Upper lobe of right lung (tissue), 1 donor: Measurements from ENCODE around the gene INPP5E. TPM values are rescaled to one million over a fixed set of nuclear protein-coding genes. Genes with fewer than 3 reads are reported as not detected.

ENCODE experiments used
- ATAC-seq: fragments of 200-7000 bp; cut with Tn5 transposase; one replicate; pipeline ENCODE4 v1.9.1; 2020; ENCODE audit warnings: mild to moderate bottlenecking, moderate library complexity
- DNase-seq: peaks from one replicate; pipeline ENCODE4 v3.0.0-alpha.2; 2020
- H3K27ac ChIP-seq: fragments of 200-600 bp; one replicate; pipeline ENCODE4 v1.8.0; 2022
- H3K27me3 ChIP-seq: fragments of 200-600 bp; one replicate; pipeline ENCODE4 v1.8.0; 2022; ENCODE audit warnings: mild to moderate bottlenecking
- H3K36me3 ChIP-seq: fragments of 200-600 bp; one replicate; pipeline ENCODE4 v1.8.0; 2022
- H3K4me1 ChIP-seq: fragments of 200-600 bp; one replicate; pipeline ENCODE4 v1.8.0; 2022
- H3K4me3 ChIP-seq: fragments of 200-600 bp; one replicate; pipeline ENCODE4 v1.8.0; 2022; ENCODE audit warnings: mild to moderate bottlenecking
- H3K9me3 ChIP-seq: fragments of 200-600 bp; one replicate; pipeline ENCODE4 v1.8.0; 2022
- intact Hi-C: fragments of 100-400 bp; cut with DNase I; formaldehyde crosslinking; loops from one replicate; pipeline ENCODE4 v1.11.0; 2022
- total RNA-seq: library from RNA; stranded (reverse); fragmentation: NEBNext Ultra II Directional; extraction: Animal tissue kit (Norgen Biotek cat#: 25700); gene quantifications from one replicate; pipeline ENCODE4 v1.2.1, GENCODE V29; 2021
- TF ChIP-seq, protein P1 (sequence below): fragments of 200-600 bp; IDR thresholded peaks from one replicate; pipeline ENCODE4 v1.8.0; 2022; ENCODE audit warnings: antibody characterized with exemption
- donor health status: DM: no; HTN: yes; CAD: no; lungs with severe emphysema.

Gene INPP5E
- total RNA-seq, 1 donor from 2014 or later: 13.0 TPM

DNA sequence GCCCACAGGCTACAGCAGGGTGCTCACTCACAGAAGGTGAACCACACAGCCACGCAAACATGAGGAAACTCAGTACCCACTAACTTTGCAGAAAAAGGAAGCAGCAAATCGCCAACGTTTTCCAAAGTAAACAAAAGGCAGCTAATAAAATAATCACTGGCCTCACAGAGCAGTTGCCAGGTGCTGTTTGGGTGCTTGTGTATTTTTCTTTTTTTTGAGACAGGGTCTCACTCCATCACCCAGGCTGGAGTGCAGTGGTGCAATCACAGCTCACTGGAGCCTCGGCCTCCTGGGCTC lies 43.5 kb downstream of the INPP5E start:
- DNase-seq (no peak), ATAC-seq (no peak)
- Histone ChIP-seq H3K4me3 (no peak overlapping the region), H3K4me1 (peaks cover 18% of the 10 kb centered on the region), H3K9me3 (no peaks in the 10 kb centered on the region), H3K36me3 (peaks cover 50% of the 10 kb centered on the region), H3K27me3 (no peaks in the 10 kb centered on the region), H3K27ac (no peak overlapping the region)
- TF ChIP-seq, protein P1, sequence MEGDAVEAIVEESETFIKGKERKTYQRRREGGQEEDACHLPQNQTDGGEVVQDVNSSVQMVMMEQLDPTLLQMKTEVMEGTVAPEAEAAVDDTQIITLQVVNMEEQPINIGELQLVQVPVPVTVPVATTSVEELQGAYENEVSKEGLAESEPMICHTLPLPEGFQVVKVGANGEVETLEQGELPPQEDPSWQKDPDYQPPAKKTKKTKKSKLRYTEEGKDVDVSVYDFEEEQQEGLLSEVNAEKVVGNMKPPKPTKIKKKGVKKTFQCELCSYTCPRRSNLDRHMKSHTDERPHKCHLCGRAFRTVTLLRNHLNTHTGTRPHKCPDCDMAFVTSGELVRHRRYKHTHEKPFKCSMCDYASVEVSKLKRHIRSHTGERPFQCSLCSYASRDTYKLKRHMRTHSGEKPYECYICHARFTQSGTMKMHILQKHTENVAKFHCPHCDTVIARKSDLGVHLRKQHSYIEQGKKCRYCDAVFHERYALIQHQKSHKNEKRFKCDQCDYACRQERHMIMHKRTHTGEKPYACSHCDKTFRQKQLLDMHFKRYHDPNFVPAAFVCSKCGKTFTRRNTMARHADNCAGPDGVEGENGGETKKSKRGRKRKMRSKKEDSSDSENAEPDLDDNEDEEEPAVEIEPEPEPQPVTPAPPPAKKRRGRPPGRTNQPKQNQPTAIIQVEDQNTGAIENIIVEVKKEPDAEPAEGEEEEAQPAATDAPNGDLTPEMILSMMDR: no peak
- intact Hi-C loops: no loop called here

DNA sequence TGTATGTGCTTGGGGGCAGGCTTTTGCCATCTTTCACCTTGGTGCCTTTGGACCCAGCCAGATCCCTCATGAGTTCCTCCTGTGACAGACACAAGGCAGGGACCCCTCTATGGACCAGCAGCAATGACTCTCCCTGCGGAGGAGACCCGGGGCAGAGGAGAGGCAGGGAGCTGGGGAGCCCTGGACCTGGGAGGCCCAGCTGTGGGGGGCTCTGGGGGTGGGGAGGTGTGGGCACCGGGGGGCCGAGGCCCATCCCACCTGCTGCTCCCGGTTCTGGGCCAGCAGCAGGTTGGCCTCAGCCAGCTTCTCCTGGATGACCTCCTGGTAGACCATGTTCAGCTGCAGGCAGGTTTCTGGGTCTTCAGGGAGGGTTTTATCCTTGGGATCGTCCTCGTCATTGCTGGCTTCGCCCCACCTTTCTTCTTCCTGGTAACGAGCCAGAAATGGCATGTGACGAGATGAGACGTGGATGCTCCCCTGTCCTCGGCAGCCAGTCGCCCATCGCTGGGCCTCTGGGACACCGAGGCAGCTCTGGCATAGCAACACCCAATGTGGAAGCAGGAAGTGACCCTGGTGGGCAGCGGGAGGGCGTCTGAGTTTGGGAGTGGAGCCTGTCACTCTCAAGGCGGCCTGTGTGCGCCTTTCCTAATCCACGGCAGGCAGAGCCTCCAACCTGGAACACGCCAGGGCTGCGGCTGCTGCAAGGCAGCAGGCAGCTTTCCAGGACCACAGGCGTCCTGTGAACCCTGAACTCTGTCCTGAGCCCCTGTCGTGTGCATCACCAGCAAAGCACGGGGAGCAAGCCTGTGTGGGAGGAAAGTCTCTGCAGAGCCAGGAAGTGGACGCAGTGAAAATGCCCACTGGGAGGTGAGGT lies 44.1 kb downstream of the INPP5E start:
- Histone ChIP-seq H3K4me1 (peaks cover 17% of the 10 kb centered on the region), H3K27me3 (no peaks in the 10 kb centered on the region), H3K36me3 (peaks cover 50% of the 10 kb centered on the region), H3K4me3 (no peak overlapping the region), H3K9me3 (no peaks in the 10 kb centered on the region), H3K27ac (no peak overlapping the region)
- DNase-seq (no peak), ATAC-seq (no peak)
- TF ChIP-seq, protein P1: no peak
- intact Hi-C loops: no loop called here

DNA sequence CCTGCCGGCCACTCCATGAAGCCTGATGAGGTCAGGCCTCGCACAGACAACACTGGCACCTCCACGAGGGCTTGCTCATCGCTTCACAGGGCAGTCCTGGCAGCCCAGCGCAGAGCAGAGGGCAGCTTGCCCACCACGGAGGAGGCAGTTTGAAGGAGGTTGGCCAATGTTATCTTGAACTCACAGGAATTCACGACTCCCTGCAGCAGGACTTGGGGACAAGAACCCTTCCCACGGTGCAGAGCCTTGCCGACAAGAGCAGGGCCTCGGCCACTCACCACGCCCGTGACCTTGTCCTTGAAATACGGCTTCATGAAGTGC lies 44.7 kb downstream of the INPP5E start:
- H3K36me3 ChIP-seq: peaks cover 50% of the 10 kb centered on the region
- no peak for ATAC-seq

DNA sequence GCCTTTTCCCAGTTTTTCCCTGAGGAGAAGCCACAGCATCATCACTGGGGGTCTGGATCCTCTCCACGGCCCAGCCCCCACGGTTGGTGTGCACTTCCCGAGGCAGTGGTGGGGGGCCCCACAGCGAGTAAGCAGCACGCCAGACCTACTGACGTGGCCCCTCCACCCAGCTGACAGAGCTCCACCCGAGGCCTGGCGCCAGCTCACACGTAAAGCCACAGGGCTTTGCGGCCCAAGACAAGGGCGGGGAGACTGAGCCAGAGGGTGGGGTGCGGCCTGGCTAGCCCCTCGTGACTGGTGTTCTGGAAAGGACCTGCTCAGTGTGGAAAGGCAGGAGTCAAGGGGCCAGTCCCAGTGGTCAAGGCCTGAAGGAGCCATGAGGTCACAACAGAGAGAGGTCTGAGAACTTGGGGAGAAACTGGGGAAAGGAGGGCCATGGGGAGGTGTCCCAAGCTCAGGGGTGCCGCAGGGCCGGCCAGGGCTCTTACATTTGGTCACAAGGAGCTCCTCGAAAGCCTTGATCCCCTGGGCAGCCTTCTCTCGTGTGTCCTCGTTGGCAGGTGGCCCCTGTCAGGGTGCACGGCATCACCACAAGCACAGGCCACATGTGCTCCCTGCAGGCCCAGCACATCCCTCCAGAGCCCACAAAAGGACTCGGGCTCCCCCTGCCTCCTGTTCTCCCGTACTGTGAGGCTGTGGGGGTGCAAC lies 45.2 kb downstream of the INPP5E start:
- Histone ChIP-seq H3K36me3 (peaks cover 50% of the 10 kb centered on the region), H3K4me1 (peaks cover 12% of the 10 kb centered on the region), H3K4me3 (no peak overlapping the region), H3K9me3 (no peaks in the 10 kb centered on the region), H3K27ac (no peak overlapping the region), H3K27me3 (no peaks in the 10 kb centered on the region)
- DNase-seq (no peak), ATAC-seq (no peak)
- intact Hi-C loops: no loop called here
- TF ChIP-seq, protein P1: no peak

More for the DNA sequence above, 44.7 kb downstream of the INPP5E start:
- H3K4me3 ChIP-seq: no peak overlapping the region
- TF ChIP-seq, protein P1: no peak
- intact Hi-C loops: no loop called here
- no peaks in the 10 kb centered on the region for H3K9me3 ChIP-seq
- DNase-seq: no peak
- H3K4me1 ChIP-seq: peaks cover 13% of the 10 kb centered on the region
- no peaks in the 10 kb centered on the region for H3K27me3 ChIP-seq
- H3K27ac ChIP-seq: no peak overlapping the region

DNA sequence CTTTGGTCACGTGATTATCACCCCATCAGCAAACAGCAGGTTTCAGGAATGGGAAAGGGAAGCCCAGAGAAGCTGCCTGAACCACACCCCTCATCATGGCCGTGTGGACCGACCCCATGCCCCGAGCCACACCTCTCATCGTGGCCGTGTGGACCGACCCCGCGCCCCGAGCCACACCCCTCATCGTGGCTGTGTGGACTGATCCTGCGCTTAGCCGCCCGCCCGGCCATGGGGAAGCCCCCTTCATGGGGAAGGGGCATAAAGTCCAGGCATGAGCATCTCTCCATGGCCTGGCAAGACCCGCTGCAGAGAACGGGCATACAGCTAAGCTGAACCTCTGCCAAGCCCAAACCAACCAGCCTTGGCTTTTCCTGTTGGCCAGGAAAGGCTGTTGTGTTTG lies 46.1 kb downstream of the INPP5E start:
- peaks cover 56% of the 10 kb centered on the region for H3K36me3 ChIP-seq

More for the DNA sequence above, 46.1 kb downstream of the INPP5E start:
- ATAC-seq: no peak
- TF ChIP-seq, protein P1: no peak
- intact Hi-C loops: no loop called here
- H3K27ac ChIP-seq: no peak overlapping the region
- no peak for DNase-seq
- no peaks in the 10 kb centered on the region for H3K27me3 ChIP-seq
- no peak overlapping the region for H3K4me3 ChIP-seq
- peaks cover 3% of the 10 kb centered on the region for H3K4me1 ChIP-seq
- H3K9me3 ChIP-seq: no peaks in the 10 kb centered on the region
